GM23338 (cell line): Measurements from ENCODE around the gene LDLRAD2.

ENCODE experiments used
- CREB1 ChIP-seq: fragments of 250-450 bp; sonication (Bioruptor Pico); IDR thresholded peaks from 2 replicates; pipeline ENCODE4 v1.5.0; 2020; ENCODE audit warnings: low read depth, mild to moderate bottlenecking, moderate library complexity
- CTCF ChIP-seq, 2 experiments: fragments of 200-600 bp in 1 of 2; sonication (generic) in 1 of 2; conservative IDR thresholded peaks; 2 replicates each; pipeline versions ENCODE4 v1.5.1 to v1.6.1; 2016 to 2017; ENCODE audit warnings: antibody characterized with exemption in 2 of 2, low read depth in 2 of 2, mild to moderate bottlenecking in 2 of 2, moderate library complexity in 1 of 2
- ETS1 ChIP-seq: IDR thresholded peaks from 2 replicates; pipeline ENCODE4 v1.6.1; 2016; ENCODE audit warnings: antibody characterized with exemption
- EZH2 ChIP-seq: fragments of 200-600 bp; sonication (generic); IDR thresholded peaks from one replicate; pipeline ENCODE4 v1.8.0; 2017; ENCODE audit warnings: antibody characterized with exemption, mild to moderate bottlenecking, low read depth; ENCODE audit not compliant: unreplicated experiment
- EZH2phosphoT487 ChIP-seq: fragments of 200-600 bp; sonication (generic); IDR thresholded peaks from one replicate; pipeline ENCODE4 v1.8.1; 2018; ENCODE audit warnings: antibody characterized with exemption; ENCODE audit not compliant: unreplicated experiment
- JUNB ChIP-seq: IDR thresholded peaks from one replicate; pipeline ENCODE4 v1.6.1; 2016; ENCODE audit warnings: antibody characterized with exemption; ENCODE audit not compliant: unreplicated experiment
- POLR2AphosphoS5 ChIP-seq: IDR thresholded peaks from 2 replicates; pipeline ENCODE4 v1.6.1; 2016; ENCODE audit warnings: antibody characterized with exemption, low read depth
- REST ChIP-seq: IDR thresholded peaks from one replicate; pipeline ENCODE4 v1.6.1; 2018; ENCODE audit warnings: antibody characterized with exemption; ENCODE audit not compliant: unreplicated experiment
- STAT1 ChIP-seq: IDR thresholded peaks from one replicate; pipeline ENCODE4 v1.6.1; 2016; ENCODE audit warnings: antibody characterized with exemption; ENCODE audit not compliant: unreplicated experiment

GRCh38 chr1:21855257-21856096 lies 43.4 kb downstream of the LDLRAD2 start:
- peak in 1 of 2 experiments; percentile 25; a peak in 1 of 4 replicates for TF ChIP-seq CTCF (conservative IDR thresholded peaks at IDR 0.05; ENCODE audit: low read depth in 2 of 2)
- no peak for TF ChIP-seq JUNB
- no peak for TF ChIP-seq POLR2AphosphoS5
- TF ChIP-seq EZH2 = no peak
- TF ChIP-seq EZH2phosphoT487 = no peak
- TF ChIP-seq REST = no peak
- no peak for TF ChIP-seq CREB1
- TF ChIP-seq STAT1 = no peak
- TF ChIP-seq ETS1 = no peak
